Neutrophil (primary cell): ENCODE measurements around the gene GYG1.

Experiments used
- H3K27ac ChIP-seq: fragments of 200-600 bp; sonication (generic); 2 replicates; pipeline ENCODE4 v1.5.1; 2016; ENCODE audit warnings: mild to moderate bottlenecking, moderate library complexity
- H3K27me3 ChIP-seq: fragments of 200-600 bp; sonication (generic); 2 replicates; pipeline ENCODE4 v1.6.0; 2016; ENCODE audit warnings: mild to moderate bottlenecking
- H3K36me3 ChIP-seq: fragments of 200-600 bp; sonication (generic); 2 replicates; pipeline ENCODE4 v1.5.1; 2017
- H3K4me1 ChIP-seq, 2 experiments: fragments of 200-600 bp in 1 of 2; sonication (generic) in 1 of 2; 1 replicate in 1 of 2; 2 replicates in 1 of 2; pipeline versions ENCODE4 v1.5.1 to v1.6.1; 2013 to 2016; ENCODE audit warnings: low read depth in 1 of 2, low read length in 1 of 2, mild to moderate bottlenecking in 1 of 2, moderate library complexity in 1 of 2; ENCODE audit not compliant: control insufficient read depth in 1 of 2, insufficient read depth in 1 of 2
- H3K4me3 ChIP-seq, 2 experiments: fragments of 200-600 bp in 1 of 2; sonication (generic) in 1 of 2; 1 replicate in 1 of 2; 2 replicates in 1 of 2; pipeline ENCODE4 v1.5.1; 2013 to 2016; ENCODE audit warnings: low read depth in 1 of 2, low read length in 1 of 2, mild to moderate bottlenecking in 1 of 2, moderate library complexity in 1 of 2
- H3K9me3 ChIP-seq: fragments of 200-600 bp; sonication (generic); 2 replicates; pipeline ENCODE4 v1.5.1; 2016
- CTCF ChIP-seq: fragments of 200-600 bp; sonication (generic); IDR thresholded peaks from 2 replicates; pipeline ENCODE4 v1.5.1; 2016; ENCODE audit warnings: antibody characterized with exemption

The GYG1 gene

GRCh38 chr3:149010966-149011365, 19.6 kb downstream of the GYG1 start:
- Histone ChIP-seq H3K4me3 (no peak overlapping the region), H3K27me3 (no peaks in the 10 kb centered on the region), H3K9me3 (peaks cover 3% of the 10 kb centered on the region), H3K27ac (peak overlapping the region; percentile 21), H3K4me1 (peaks cover 0 to 7% of the 10 kb centered on the region in 2 experiments), H3K36me3 (peaks cover 94% of the 10 kb centered on the region)
- TF ChIP-seq CTCF, result no peak

- peaks cover 92% of the 10 kb centered on the region for H3K36me3 ChIP-seq
- H3K27ac ChIP-seq, result peak overlapping the region; percentile 21
- no peaks in the 10 kb centered on the region for H3K27me3 ChIP-seq
- H3K4me3 ChIP-seq, result no peak overlapping the region
- H3K9me3 ChIP-seq, result peaks cover 3% of the 10 kb centered on the region
- TF ChIP-seq CTCF, result no peak
- peaks cover 0 to 7% of the 10 kb centered on the region in 2 experiments for H3K4me1 ChIP-seq
Observed at GRCh38 chr3:149011676-149012075, 20.3 kb downstream of the GYG1 start.

- H3K27me3 ChIP-seq, result no peaks in the 10 kb centered on the region
- no peak for TF ChIP-seq CTCF
- peaks cover 89% of the 10 kb centered on the region for H3K36me3 ChIP-seq
- no peak overlapping the region for H3K27ac ChIP-seq
- H3K4me1 ChIP-seq, result peaks cover 0 to 7% of the 10 kb centered on the region in 2 experiments
- peaks cover 3% of the 10 kb centered on the region for H3K9me3 ChIP-seq
- H3K4me3 ChIP-seq, result no peak overlapping the region
Observed at GRCh38 chr3:149013726-149014125, 22.4 kb downstream of the GYG1 start.

GRCh38 chr3:149015393-149015792, 24.1 kb downstream of the GYG1 start:
- no peak for TF ChIP-seq CTCF
- H3K9me3 ChIP-seq, result peaks cover 3% of the 10 kb centered on the region
- H3K27ac ChIP-seq, result peak overlapping the region; percentile 31
- no peaks in the 10 kb centered on the region for H3K27me3 ChIP-seq
- H3K4me3 ChIP-seq, result no peak overlapping the region
- H3K36me3 ChIP-seq, result peaks cover 90% of the 10 kb centered on the region
- H3K4me1 ChIP-seq, result no peaks in the 10 kb centered on the region

- TF ChIP-seq CTCF, result no peak
- Histone ChIP-seq H3K4me1 (no peaks in the 10 kb centered on the region), H3K27me3 (no peaks in the 10 kb centered on the region), H3K4me3 (no peak overlapping the region), H3K27ac (peak overlapping the region; percentile 50), H3K9me3 (no peaks in the 10 kb centered on the region), H3K36me3 (peaks cover 90% of the 10 kb centered on the region)
Observed at GRCh38 chr3:149016242-149016641, 24.9 kb downstream of the GYG1 start.
